OCI-LY1 (cell line): Measurements from ENCODE around the gene ZNF384.
A peak's percentile ranks its signal among the peaks of the same experiment; 100 is the strongest.

Source experiments
- EZH2 ChIP-seq: fragments of 200-600 bp; sonication (generic), shearing (Covaris generic); IDR thresholded peaks from 2 replicates; pipeline ENCODE4 v1.8.0; 2017; ENCODE audit warnings: borderline replicate concordance, mixed run types, mild to moderate bottlenecking, antibody characterized with exemption, low read length, moderate library complexity, mixed read lengths
- TF ChIP-seq, protein P1 (sequence below): fragments of 200-600 bp; sonication (generic), shearing (Covaris generic); IDR thresholded peaks from 2 replicates; pipeline ENCODE4 v1.5.1; 2017; ENCODE audit warnings: mild to moderate bottlenecking, antibody characterized with exemption, low read length, moderate library complexity, mixed read lengths

DNA sequence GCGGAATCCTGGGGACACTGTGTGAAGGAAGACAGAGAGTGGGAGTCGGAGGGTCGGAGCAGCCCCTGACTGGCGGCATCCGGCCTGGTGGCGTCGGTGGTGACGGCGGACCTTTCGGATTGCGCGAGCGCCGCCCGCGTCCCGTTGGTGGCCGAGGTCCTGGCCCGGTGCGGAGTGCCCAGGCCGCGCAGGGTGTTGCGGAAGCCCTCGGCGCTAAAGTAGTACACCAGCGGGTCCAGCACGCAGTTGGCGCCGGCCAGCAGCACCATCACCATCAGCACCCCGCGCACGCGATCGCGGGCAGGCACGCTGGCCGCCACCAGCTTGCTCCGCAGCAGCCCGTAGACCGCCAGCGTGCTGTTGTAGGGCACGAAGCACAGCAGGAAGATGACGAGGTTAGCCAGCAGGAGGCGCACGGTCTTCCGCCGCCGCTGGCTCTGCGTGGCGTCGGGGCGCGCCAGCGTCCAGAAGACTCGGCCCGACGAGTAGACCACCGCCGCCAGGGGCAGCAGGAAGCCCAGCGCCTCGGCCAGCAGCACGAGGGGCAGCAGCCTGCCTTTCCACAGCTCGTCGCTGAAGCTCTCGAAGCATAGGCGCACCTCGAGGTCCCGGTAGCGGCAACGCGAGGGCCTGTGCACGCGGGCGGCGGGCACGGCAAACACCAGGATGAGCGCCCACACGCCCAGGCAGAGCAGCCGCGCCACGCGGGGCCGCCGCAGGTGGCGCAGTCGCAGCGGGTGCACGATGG is 68.9 kb downstream of the ZNF384 start:
- TF ChIP-seq, protein P1, sequence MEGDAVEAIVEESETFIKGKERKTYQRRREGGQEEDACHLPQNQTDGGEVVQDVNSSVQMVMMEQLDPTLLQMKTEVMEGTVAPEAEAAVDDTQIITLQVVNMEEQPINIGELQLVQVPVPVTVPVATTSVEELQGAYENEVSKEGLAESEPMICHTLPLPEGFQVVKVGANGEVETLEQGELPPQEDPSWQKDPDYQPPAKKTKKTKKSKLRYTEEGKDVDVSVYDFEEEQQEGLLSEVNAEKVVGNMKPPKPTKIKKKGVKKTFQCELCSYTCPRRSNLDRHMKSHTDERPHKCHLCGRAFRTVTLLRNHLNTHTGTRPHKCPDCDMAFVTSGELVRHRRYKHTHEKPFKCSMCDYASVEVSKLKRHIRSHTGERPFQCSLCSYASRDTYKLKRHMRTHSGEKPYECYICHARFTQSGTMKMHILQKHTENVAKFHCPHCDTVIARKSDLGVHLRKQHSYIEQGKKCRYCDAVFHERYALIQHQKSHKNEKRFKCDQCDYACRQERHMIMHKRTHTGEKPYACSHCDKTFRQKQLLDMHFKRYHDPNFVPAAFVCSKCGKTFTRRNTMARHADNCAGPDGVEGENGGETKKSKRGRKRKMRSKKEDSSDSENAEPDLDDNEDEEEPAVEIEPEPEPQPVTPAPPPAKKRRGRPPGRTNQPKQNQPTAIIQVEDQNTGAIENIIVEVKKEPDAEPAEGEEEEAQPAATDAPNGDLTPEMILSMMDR, result peak; percentile 19; the same call in 1 of the 2 replicates
- TF ChIP-seq EZH2, result no peak
